GM23338 (cell line): ENCODE data around the gene WDR12. TPM values are rescaled to one million over a fixed set of nuclear protein-coding genes. Genes with fewer than 3 reads are reported as not detected.
"Not testable (repeated sequence)": the region's sequence is repeated elsewhere in the genome, so short reads cannot be mapped to it uniquely, and the experiment has no call there.

Source experiments
- ATAC-seq: fragments of 200-7000 bp; cut with Tn5 transposase; 3 replicates; pipeline ENCODE4 v1.9.1; 2020
- DNase-seq: peaks from one replicate; pipeline ENCODE4 v3.0.0-alpha.2; 2015; ENCODE audit warnings: low spot score
- H2AFZ ChIP-seq: fragments of 200-600 bp; sonication (generic); 2 replicates; pipeline ENCODE4 v1.8.0; 2016; ENCODE audit warnings: antibody characterized with exemption, mild to moderate bottlenecking, moderate library complexity
- H3F3A ChIP-seq: fragments of 200-600 bp; sonication (generic); replicated peaks from 2 replicates; pipeline ENCODE4 v1.8.0; 2017; ENCODE audit warnings: antibody characterized with exemption, mixed run types, low read depth
- H3K27ac ChIP-seq: fragments of 200-600 bp; sonication (generic); 2 replicates; pipeline ENCODE4 v1.6.1; 2016; ENCODE audit warnings: low read depth
- H3K27me3 ChIP-seq: fragments of 200-600 bp; sonication (generic); 2 replicates; pipeline ENCODE4 v1.8.0; 2016; ENCODE audit warnings: mild to moderate bottlenecking, mixed run types, moderate library complexity; ENCODE audit not compliant: insufficient read depth
- H3K36me3 ChIP-seq: fragments of 200-600 bp; sonication (generic); 2 replicates; pipeline ENCODE4 v1.8.0; 2016; ENCODE audit warnings: mild to moderate bottlenecking; ENCODE audit not compliant: insufficient read depth
- H3K4me1 ChIP-seq: fragments of 200-600 bp; sonication (generic); 2 replicates; pipeline ENCODE4 v1.8.0; 2016; ENCODE audit warnings: mild to moderate bottlenecking, moderate library complexity; ENCODE audit not compliant: insufficient read depth
- H3K4me2 ChIP-seq: fragments of 200-600 bp; sonication (generic); 2 replicates; pipeline ENCODE4 v1.7.1; 2017; ENCODE audit warnings: mixed run types
- H3K4me3 ChIP-seq: fragments of 200-600 bp; sonication (generic); 2 replicates; pipeline ENCODE4 v1.6.1; 2016; ENCODE audit warnings: mixed run types
- H3K79me2 ChIP-seq: fragments of 200-600 bp; sonication (generic); replicated peaks from 2 replicates; pipeline ENCODE4 v1.8.0; 2017; ENCODE audit warnings: mild to moderate bottlenecking; ENCODE audit not compliant: insufficient read depth
- H3K9me2 ChIP-seq: fragments of 200-600 bp; sonication (generic); 2 replicates; pipeline ENCODE4 v1.8.0; 2017; ENCODE audit not compliant: insufficient read depth
- H4K20me1 ChIP-seq: fragments of 200-600 bp; sonication (generic); replicated peaks from 2 replicates; pipeline ENCODE4 v1.8.0; 2017; ENCODE audit warnings: mild to moderate bottlenecking; ENCODE audit not compliant: insufficient read depth
- H3K27ac Mint-ChIP-seq: 2 replicates; pipeline ENCODE4 v1.8.0; 2020; ENCODE audit warnings: inconsistent platforms, mild to moderate bottlenecking, moderate library complexity, mixed read lengths
- H3K27me3 Mint-ChIP-seq: 3 replicates; pipeline ENCODE4 v1.8.0; 2022; ENCODE audit warnings: low read depth, mild to moderate bottlenecking, moderate library complexity, mixed read lengths, inconsistent platforms; ENCODE audit not compliant: insufficient read depth, poor library complexity
- H3K36me3 Mint-ChIP-seq: 3 replicates; pipeline ENCODE4 v1.8.0; 2021; ENCODE audit warnings: low read depth, mild to moderate bottlenecking, inconsistent platforms, moderate library complexity, mixed read lengths
- H3K4me1 Mint-ChIP-seq: 3 replicates; pipeline ENCODE4 v1.8.0; 2020; ENCODE audit warnings: mild to moderate bottlenecking, inconsistent platforms, mixed read lengths
- H3K4me3 Mint-ChIP-seq: 3 replicates; pipeline ENCODE4 v1.8.0; 2021; ENCODE audit warnings: moderate library complexity, mild to moderate bottlenecking, inconsistent platforms, mixed read lengths
- H3K9me3 Mint-ChIP-seq: 3 replicates; pipeline ENCODE4 v1.8.0; 2020; ENCODE audit warnings: moderate library complexity, mild to moderate bottlenecking, inconsistent platforms, mixed read lengths
- CREB1 ChIP-seq: fragments of 250-450 bp; sonication (Bioruptor Pico); IDR thresholded peaks from 2 replicates; pipeline ENCODE4 v1.5.0; 2020; ENCODE audit warnings: low read depth, mild to moderate bottlenecking, moderate library complexity
- CTCF ChIP-seq, 2 experiments: fragments of 200-600 bp in 1 of 2; sonication (generic) in 1 of 2; conservative IDR thresholded peaks; 2 replicates each; pipeline versions ENCODE4 v1.5.1 to v1.6.1; 2016 to 2017; ENCODE audit warnings: antibody characterized with exemption in 2 of 2, low read depth in 2 of 2, mild to moderate bottlenecking in 2 of 2, moderate library complexity in 1 of 2
- POLR2AphosphoS5 ChIP-seq: IDR thresholded peaks from 2 replicates; pipeline ENCODE4 v1.6.1; 2016; ENCODE audit warnings: antibody characterized with exemption, low read depth
- ZNF331 ChIP-seq: fragments of 250-450 bp; sonication (Bioruptor Pico); IDR thresholded peaks from 2 replicates; pipeline ENCODE4 v1.5.0; 2020; ENCODE audit warnings: low read depth, mild to moderate bottlenecking, moderate library complexity
- polyA plus RNA-seq: library from polyadenylated mRNA; unstranded; fragments of >200 nt; fragmentation: Nextera tagmentation; extraction: Ambion mirVana; gene quantifications from 2 replicates; pipeline ENCODE4 v1.2.1, GENCODE V29; 2016
- total RNA-seq: library from RNA; depleted of rRNA; stranded (reverse); fragments of >200 nt; shearing (Covaris generic); gene quantifications from 2 replicates; pipeline ENCODE4 v1.2.3, GENCODE V29; 2014

WDR12 gene
- total and polyA plus RNA-seq, 2 experiments from 2014 or later, result 98.1 to 240 TPM

GRCh38 chr2:202932425-202933138 lies 21.1 kb upstream of the WDR12 start (continued):
- no peak for TF ChIP-seq CTCF (conservative IDR thresholded peaks at IDR 0.05; ENCODE audit: low read depth in 2 of 2)

- Histone ChIP-seq H3K27ac (no peak overlapping the region), H3K79me2 (no peaks in the 10 kb centered on the region), H3K4me1 (no peaks in the 10 kb centered on the region), H3F3A (no peaks in the 10 kb centered on the region), H3K4me2 (no peak overlapping the region), H3K4me3 (no peak overlapping the region), H4K20me1 (no peaks in the 10 kb centered on the region), H3K9me2 (no peaks in the 10 kb centered on the region), H2AFZ (no peak overlapping the region), H3K36me3 (no peaks in the 10 kb centered on the region), H3K27me3 (no peaks in the 10 kb centered on the region)
- Mint-ChIP-seq H3K4me1 (no peaks in the 10 kb centered on the region), H3K9me3 (no peaks in the 10 kb centered on the region), H3K4me3 (no peak overlapping the region), H3K27ac (no peak overlapping the region), H3K27me3 (no peaks in the 10 kb centered on the region), H3K36me3 (peaks cover 5% of the 10 kb centered on the region; the same call in 2 of the 3 replicates)
- DNase-seq (no peak), ATAC-seq (no peak)
- no peak for TF ChIP-seq POLR2AphosphoS5
- TF ChIP-seq CTCF (conservative IDR thresholded peaks at IDR 0.05; ENCODE audit: low read depth in 2 of 2), result no peak
- no peak for TF ChIP-seq ZNF331 (CRISPR knock-in tag)
- no peak for TF ChIP-seq CREB1 (CRISPR knock-in tag)
Measured at GRCh38 chr2:202918860-202919259, 7.4 kb upstream of the WDR12 start.

- peak overlapping the region; percentile 99 for H3K27ac Mint-ChIP-seq
- not testable (repeated sequence) for H3K4me1 Mint-ChIP-seq, H3F3A ChIP-seq, DNase-seq, H3K27me3 ChIP-seq, H3K9me3 Mint-ChIP-seq, H3K9me2 ChIP-seq, H2AFZ ChIP-seq, H3K27me3 Mint-ChIP-seq, H3K36me3 ChIP-seq, H3K4me1 ChIP-seq
- H3K79me2 ChIP-seq, result peaks cover 39% of the 10 kb centered on the region
- peak overlapping the region; percentile 78 for H3K4me3 ChIP-seq
- peak; percentile 79 for ATAC-seq
- H3K27ac ChIP-seq, result peak overlapping the region; percentile 93
- peak overlapping the region; percentile 100 for H3K4me3 Mint-ChIP-seq
- peaks cover 12% of the 10 kb centered on the region; the same call in 1 of the 2 replicates for H4K20me1 ChIP-seq
- peaks cover 18% of the 10 kb centered on the region for H3K36me3 Mint-ChIP-seq
- H3K4me2 ChIP-seq, result peak overlapping the region; percentile 93
Measured at GRCh38 chr2:202912342-202913201, 1.1 kb upstream of the WDR12 start.
